GM18502 (cell line): ENCODE measurements around the gene MIA2.

ENCODE experiments used
- ATAC-seq: cut with Tn5 transposase; IDR thresholded peaks from one replicate; pipeline ENCODE4 v1.9.1; 2021; ENCODE audit warnings: mild to moderate bottlenecking; ENCODE audit not compliant: unreplicated experiment, poor library complexity

Gene MIA2

GRCh38 chr14:39431416-39432178 lies 197.9 kb downstream of the MIA2 start:
- ATAC-seq, result peak; percentile 23

GRCh38 chr14:39432179-39432618 lies 198.5 kb downstream of the MIA2 start, which contains the start of gene FBXO33:
FBXO33 (minus strand) TSS chr14:39432433; CDS start chr14:39432162, 271 bp downstream.
- peak; percentile 84 for ATAC-seq

- peak; percentile 70 for ATAC-seq
Observed at GRCh38 chr14:39432619-39433451, 199.1 kb downstream of the MIA2 start.

- no peak for ATAC-seq
Observed at GRCh38 chr14:39433452-39433813, 199.7 kb downstream of the MIA2 start.

- ATAC-seq, result no peak
Observed at GRCh38 chr14:39434401-39434800, 200.7 kb downstream of the MIA2 start.

GRCh38 chr14:39435241-39435640 lies 201.5 kb downstream of the MIA2 start:
- ATAC-seq, result no peak
